H9 (cell line): ENCODE data around the gene KCNE1. TPM values are rescaled to one million over a fixed set of nuclear protein-coding genes. Genes with fewer than 3 reads are reported as not detected.

ENCODE experiments used
- DNase-seq: peaks from one replicate; pipeline ENCODE4 v3.0.0-alpha.2; 2017
- H2AFZ ChIP-seq: one replicate; pipeline ENCODE4 v1.6.1; 2013; ENCODE audit warnings: mild to moderate bottlenecking, low read length, control low read depth, moderate library complexity
- H2AK5ac ChIP-seq: 2 replicates; pipeline ENCODE4 v1.6.1; 2013; ENCODE audit warnings: low read length, control low read depth, mixed read lengths; ENCODE audit not compliant: insufficient read length
- H2BK120ac ChIP-seq: one replicate; pipeline ENCODE4 v1.6.1; 2013; ENCODE audit warnings: low read depth, mild to moderate bottlenecking, low read length, control low read depth, inconsistent platforms; ENCODE audit not compliant: poor library complexity, severe bottlenecking
- H2BK12ac ChIP-seq: 2 replicates; pipeline ENCODE4 v1.6.1; 2013; ENCODE audit warnings: low read length, control low read depth, mixed read lengths, low read depth; ENCODE audit not compliant: insufficient read length
- H2BK15ac ChIP-seq: 2 replicates; pipeline ENCODE4 v1.6.1; 2013; ENCODE audit warnings: low read depth, low read length, control low read depth
- H2BK20ac ChIP-seq: one replicate; pipeline ENCODE4 v1.6.1; 2013; ENCODE audit warnings: low read depth, mild to moderate bottlenecking, low read length, control low read depth, inconsistent platforms; ENCODE audit not compliant: poor library complexity, severe bottlenecking
- H2BK5ac ChIP-seq: 2 replicates; pipeline ENCODE4 v1.6.1; 2013; ENCODE audit warnings: low read length, control low read depth, mixed read lengths; ENCODE audit not compliant: insufficient read length
- H3K14ac ChIP-seq: 2 replicates; pipeline ENCODE4 v1.6.1; 2013; ENCODE audit warnings: low read length, control low read depth; ENCODE audit not compliant: insufficient read depth
- H3K18ac ChIP-seq: 2 replicates; pipeline ENCODE4 v1.6.1; 2013; ENCODE audit warnings: low read depth, mild to moderate bottlenecking, mixed read lengths, low read length, control low read depth; ENCODE audit not compliant: insufficient read length
- H3K23ac ChIP-seq: 2 replicates; pipeline ENCODE4 v1.6.1; 2013; ENCODE audit warnings: low read length, control low read depth, mixed read lengths, low read depth; ENCODE audit not compliant: insufficient read length
- H3K23me2 ChIP-seq: 2 replicates; pipeline ENCODE4 v1.6.1; 2013; ENCODE audit warnings: low read depth, mild to moderate bottlenecking, mixed read lengths, low read length, control low read depth; ENCODE audit not compliant: insufficient read length, poor library complexity, severe bottlenecking
- H3K27ac ChIP-seq: 2 replicates; pipeline ENCODE4 v1.5.1; 2013; ENCODE audit warnings: low read length, control low read depth, mixed read lengths, low read depth; ENCODE audit not compliant: insufficient read length
- H3K27me3 ChIP-seq: 2 replicates; pipeline ENCODE4 v1.6.1; 2013; ENCODE audit warnings: low read length, control low read depth, inconsistent platforms; ENCODE audit not compliant: insufficient read depth
- H3K4ac ChIP-seq: 2 replicates; pipeline ENCODE4 v1.6.1; 2013; ENCODE audit warnings: low read depth, mild to moderate bottlenecking, control low read depth, inconsistent platforms, low read length, moderate library complexity
- H3K4me1 ChIP-seq: 2 replicates; pipeline ENCODE4 v1.6.1; 2013; ENCODE audit warnings: low read length, control low read depth, inconsistent platforms; ENCODE audit not compliant: insufficient read depth
- H3K4me2 ChIP-seq: 2 replicates; pipeline ENCODE4 v1.6.1; 2013; ENCODE audit warnings: low read length, control low read depth, mixed read lengths; ENCODE audit not compliant: insufficient read length, insufficient read depth
- H3K56ac ChIP-seq: 2 replicates; pipeline ENCODE4 v1.6.1; 2013; ENCODE audit warnings: low read depth, mild to moderate bottlenecking, mixed read lengths, low read length, control low read depth; ENCODE audit not compliant: insufficient read length
- H3K79me1 ChIP-seq: 2 replicates; pipeline ENCODE4 v1.6.1; 2013; ENCODE audit warnings: low read depth, mild to moderate bottlenecking, moderate library complexity, low read length, control low read depth, inconsistent platforms; ENCODE audit not compliant: insufficient read depth, poor library complexity, severe bottlenecking
- H3K79me2 ChIP-seq: 2 replicates; pipeline ENCODE4 v1.6.1; 2013; ENCODE audit warnings: low read length, control low read depth, inconsistent platforms; ENCODE audit not compliant: insufficient read depth
- H3K9ac ChIP-seq: 2 replicates; pipeline ENCODE4 v1.6.1; 2013; ENCODE audit warnings: low read length, control low read depth, mixed read lengths; ENCODE audit not compliant: insufficient read length; ENCODE audit errors: extremely low read depth
- H3K9me3 ChIP-seq: one replicate; pipeline ENCODE4 v1.6.1; 2013; ENCODE audit warnings: low read depth, low read length, inconsistent platforms; ENCODE audit not compliant: control insufficient read depth
- H3T11ph ChIP-seq: one replicate; pipeline ENCODE4 v1.6.1; 2013; ENCODE audit warnings: mild to moderate bottlenecking, low read length, control low read depth, inconsistent platforms
- H4K20me1 ChIP-seq: one replicate; pipeline ENCODE4 v1.6.1; 2013; ENCODE audit not compliant: control insufficient read depth, insufficient read length, insufficient read depth
- H4K5ac ChIP-seq: 2 replicates; pipeline ENCODE4 v1.6.1; 2013; ENCODE audit warnings: low read depth, mild to moderate bottlenecking, mixed read lengths, low read length, control low read depth; ENCODE audit not compliant: insufficient read length
- H4K8ac ChIP-seq: replicated peaks from 2 replicates; pipeline ENCODE4 v1.6.1; 2013; ENCODE audit warnings: low read length, control low read depth, mixed read lengths, low read depth; ENCODE audit not compliant: insufficient read length
- H4K91ac ChIP-seq: 2 replicates; pipeline ENCODE4 v1.6.1; 2013; ENCODE audit warnings: low read depth, mild to moderate bottlenecking, moderate library complexity, mixed read lengths, low read length, control low read depth; ENCODE audit not compliant: insufficient read length
- H3K27ac Mint-ChIP-seq, 3 experiments: 2 replicates in 2 of 3; 3 replicates in 1 of 3; pipeline ENCODE4 v1.8.0; 2020 to 2021; ENCODE audit warnings: mixed read lengths in 3 of 3, mild to moderate bottlenecking in 1 of 3, moderate library complexity in 1 of 3
- H3K27me3 Mint-ChIP-seq: 2 replicates; pipeline ENCODE4 v1.8.0; 2021; ENCODE audit warnings: low read depth, mild to moderate bottlenecking, moderate library complexity, mixed read lengths
- H3K36me3 Mint-ChIP-seq, 3 experiments: 2 replicates in 2 of 3; 3 replicates in 1 of 3; pipeline ENCODE4 v1.8.0; 2020 to 2021; ENCODE audit warnings: low read depth in 3 of 3, mixed read lengths in 3 of 3; ENCODE audit not compliant: insufficient read depth in 1 of 3
- H3K4me1 Mint-ChIP-seq, 2 experiments: 2 replicates each; pipeline ENCODE4 v1.8.0; 2020; ENCODE audit warnings: mixed read lengths in 2 of 2
- H3K4me3 Mint-ChIP-seq, 2 experiments: 2 replicates in 1 of 2; 3 replicates in 1 of 2; pipeline ENCODE4 v1.8.0; 2020 to 2021; ENCODE audit warnings: mild to moderate bottlenecking in 2 of 2, mixed read lengths in 2 of 2, moderate library complexity in 1 of 2
- H3K9me3 Mint-ChIP-seq, 2 experiments: 2 replicates in 1 of 2; 3 replicates in 1 of 2; pipeline ENCODE4 v1.8.0; 2020; ENCODE audit warnings: mild to moderate bottlenecking in 2 of 2, mixed read lengths in 2 of 2, moderate library complexity in 1 of 2
- WGBS: extraction: QIAGEN DNeasy Blood & Tissue Kit; methylation state at CpG from one replicate; pipeline ENCODE4 v1.1.7; 2013; ENCODE audit warnings: missing lambda C conversion rate, low lambda C conversion rate, mixed read lengths; ENCODE audit not compliant: insufficient read length; ENCODE audit errors: extremely low coverage; 5-methylcytosine and 5-hydroxymethylcytosine counted together
- total RNA-seq: library from RNA; stranded (reverse); gene quantifications from 2 replicates; pipeline ENCODE4 v1.2.1, GENCODE V29; 2021
- TF ChIP-seq, protein P1 (sequence below): fragments of 200-600 bp; sonication (generic); conservative IDR thresholded peaks from 3 replicates; pipeline ENCODE4 v1.8.0; 2021; ENCODE audit warnings: antibody characterized with exemption, mild to moderate bottlenecking

Gene KCNE1
- total RNA-seq, 1 experiment from 2014 or later = 0.28 TPM

DNA sequence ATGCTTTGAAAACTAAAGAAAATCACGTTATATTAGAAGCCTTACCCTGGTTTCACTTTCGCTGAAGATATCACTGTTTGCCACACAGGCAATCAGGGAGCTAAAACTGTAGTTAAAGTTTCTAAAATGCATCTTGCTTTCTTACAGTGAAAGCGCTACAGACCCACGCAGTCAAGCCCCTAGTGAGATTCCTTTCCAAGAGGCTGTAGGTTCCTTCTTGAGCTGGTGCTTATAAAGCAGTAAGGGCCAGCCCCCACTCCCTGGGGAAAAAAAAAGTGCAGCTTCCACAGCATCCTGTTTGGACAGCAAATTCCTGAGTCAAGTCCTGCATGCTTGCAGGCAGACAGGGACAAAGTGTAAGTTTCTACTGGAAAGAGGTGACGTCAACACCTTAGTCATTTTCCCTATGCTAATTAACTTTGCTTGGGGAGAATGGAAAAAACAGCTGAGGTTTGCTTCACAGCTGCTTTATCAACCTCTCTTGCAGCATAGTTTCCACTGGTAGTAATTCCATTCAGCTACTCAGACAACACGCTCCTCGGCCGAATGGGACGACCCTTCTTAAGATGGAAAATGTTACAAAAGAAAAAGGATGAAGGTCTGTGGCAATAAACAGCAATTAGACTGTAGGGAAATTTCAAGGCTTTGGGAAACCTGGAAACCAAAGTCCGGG is 14.7 kb upstream of the KCNE1 start:
- no peaks in the 10 kb centered on the region for H3K79me1 ChIP-seq
- H3K23me2 ChIP-seq = no peaks in the 10 kb centered on the region
- peaks cover 6% of the 10 kb centered on the region for H3K27me3 Mint-ChIP-seq
- H3K4me3 Mint-ChIP-seq = no peak overlapping the region
- no peak overlapping the region for H3K4ac ChIP-seq
- H3K4me1 ChIP-seq = peaks cover 4% of the 10 kb centered on the region
- H3K56ac ChIP-seq = no peak overlapping the region
- H3K18ac ChIP-seq = peak overlapping the region; percentile 36
- H3K27ac Mint-ChIP-seq = peak overlapping the region in 2 of 3 experiments; percentile 90 to 92; a peak in 4 of 7 replicates
- H4K20me1 ChIP-seq = no peaks in the 10 kb centered on the region
- H3K9ac ChIP-seq = no peak overlapping the region
- H2BK15ac ChIP-seq = no peak overlapping the region
- no peak overlapping the region for H2BK12ac ChIP-seq
- H3K36me3 Mint-ChIP-seq = no peaks in the 10 kb centered on the region
- H3K23ac ChIP-seq = no peak overlapping the region
- no peak overlapping the region for H2BK5ac ChIP-seq
- H4K5ac ChIP-seq = no peak overlapping the region
- H2AFZ ChIP-seq = no peak overlapping the region
- peak overlapping the region; percentile 0 for H3K4me2 ChIP-seq
- H2BK20ac ChIP-seq = no peak overlapping the region
- peaks cover 56 to 59% of the 10 kb centered on the region in 2 experiments for H3K4me1 Mint-ChIP-seq
- no CpG with 5 or more reads among the region's 10 CpGs for WGBS
- H4K8ac ChIP-seq = no peak overlapping the region
- TF ChIP-seq, protein P1, sequence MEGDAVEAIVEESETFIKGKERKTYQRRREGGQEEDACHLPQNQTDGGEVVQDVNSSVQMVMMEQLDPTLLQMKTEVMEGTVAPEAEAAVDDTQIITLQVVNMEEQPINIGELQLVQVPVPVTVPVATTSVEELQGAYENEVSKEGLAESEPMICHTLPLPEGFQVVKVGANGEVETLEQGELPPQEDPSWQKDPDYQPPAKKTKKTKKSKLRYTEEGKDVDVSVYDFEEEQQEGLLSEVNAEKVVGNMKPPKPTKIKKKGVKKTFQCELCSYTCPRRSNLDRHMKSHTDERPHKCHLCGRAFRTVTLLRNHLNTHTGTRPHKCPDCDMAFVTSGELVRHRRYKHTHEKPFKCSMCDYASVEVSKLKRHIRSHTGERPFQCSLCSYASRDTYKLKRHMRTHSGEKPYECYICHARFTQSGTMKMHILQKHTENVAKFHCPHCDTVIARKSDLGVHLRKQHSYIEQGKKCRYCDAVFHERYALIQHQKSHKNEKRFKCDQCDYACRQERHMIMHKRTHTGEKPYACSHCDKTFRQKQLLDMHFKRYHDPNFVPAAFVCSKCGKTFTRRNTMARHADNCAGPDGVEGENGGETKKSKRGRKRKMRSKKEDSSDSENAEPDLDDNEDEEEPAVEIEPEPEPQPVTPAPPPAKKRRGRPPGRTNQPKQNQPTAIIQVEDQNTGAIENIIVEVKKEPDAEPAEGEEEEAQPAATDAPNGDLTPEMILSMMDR = no peak
- H3K27ac ChIP-seq = peak overlapping the region; percentile 44
- H3K14ac ChIP-seq = no peak overlapping the region
- H3T11ph ChIP-seq = no peak overlapping the region
- H3K9me3 Mint-ChIP-seq = peaks cover 0 to 2% of the 10 kb centered on the region in 2 experiments; a peak in 1 of 5 replicates
- no peak overlapping the region for H2BK120ac ChIP-seq
- H4K91ac ChIP-seq = no peak overlapping the region
- no peaks in the 10 kb centered on the region for H3K79me2 ChIP-seq
- H3K9me3 ChIP-seq = no peaks in the 10 kb centered on the region
- H3K27me3 ChIP-seq = no peaks in the 10 kb centered on the region
- no peak overlapping the region for H2AK5ac ChIP-seq
- DNase-seq = peak; percentile 64
